Testis (tissue), 3 donors: ENCODE data around the gene GRWD1. TPM values are rescaled to one million over a fixed set of nuclear protein-coding genes. Genes with fewer than 3 reads are reported as not detected.
"Not testable (repeated sequence)": the region's sequence is repeated elsewhere in the genome, so short reads cannot be mapped to it uniquely, and the experiment has no call there.

Source experiments
- DNase-seq: peaks from one replicate; pipeline ENCODE4 v3.0.0-alpha.2; 2019
- H3K27ac ChIP-seq, 2 donors: fragments of 200-600 bp; sonication (generic); one replicate each; pipeline ENCODE4 v1.5.1; 2019
- H3K27me3 ChIP-seq: fragments of 200-600 bp; sonication (generic); one replicate; pipeline ENCODE4 v1.5.1; 2019
- H3K36me3 ChIP-seq: fragments of 200-600 bp; sonication (generic); one replicate; pipeline ENCODE4 v1.5.1; 2017; ENCODE audit warnings: low read depth; ENCODE audit errors: missing control alignments
- H3K4me1 ChIP-seq: fragments of 200-600 bp; sonication (generic); one replicate; pipeline ENCODE4 v1.5.1; 2019
- H3K4me3 ChIP-seq, 2 donors: fragments of 200-600 bp; sonication (generic); one replicate each; pipeline ENCODE4 v1.5.1; 2017 to 2019
- H3K9me3 ChIP-seq: fragments of 200-600 bp; sonication (generic); one replicate; pipeline ENCODE4 v1.5.1; 2017
- POLR2A ChIP-seq: fragments of 450-650 bp; IDR thresholded peaks from one replicate; pipeline ENCODE4 v1.6.1; 2017; ENCODE audit warnings: antibody characterized with exemption, mild to moderate bottlenecking, moderate library complexity
- WGBS, 2 donors: methylation state at CpG; one replicate each; pipeline ENCODE4 v1.1.5; 2018; 5-methylcytosine and 5-hydroxymethylcytosine counted together
- intact Hi-C: fragments of 100-400 bp; cut with DNase I; formaldehyde crosslinking; loops from one replicate; pipeline ENCODE4 v1.15.1; 2023; ENCODE audit warnings: low total_unique reads
- polyA plus RNA-seq: library from polyadenylated mRNA; stranded (reverse); fragments of 350-450 nt; fragmentation: Illumina TruSeq; extraction: RNeasy Lipid Tissue Mini Kit (QIAGEN cat#74804); gene quantifications from one replicate; pipeline ENCODE4 v1.2.3, GENCODE V29; 2014; ENCODE audit warnings: low read depth, low replicate concordance; ENCODE audit not compliant: insufficient read depth
- total RNA-seq, 2 donors: library from RNA; depleted of rRNA; stranded (reverse); fragments of >200 nt; gene quantifications; one replicate each; pipeline ENCODE4 v1.2.3, GENCODE V29; 2016
- TF ChIP-seq, protein P1 (sequence below), 3 experiments: fragments of 450-650 bp in 2 of 3; fragments of 200-600 bp in 1 of 3; sonication (generic) in 1 of 3; IDR thresholded peaks; one replicate each; pipeline ENCODE4 v1.5.1; 2016 to 2019; ENCODE audit warnings: antibody characterized with exemption in 3 of 3, mild to moderate bottlenecking in 2 of 3, moderate library complexity in 1 of 3

Gene GRWD1
- total and polyA plus RNA-seq, 3 donors from 2014 or later, result 17.8 to 35.2 (median 32.8) TPM

- H3K4me1 ChIP-seq, result peaks cover 2% of the 10 kb centered on the region
- DNase-seq, result no peak
- WGBS, 2 donors, result 95 to 96% methylated on average over 3 to 6 of the region's 6 CpGs
- intact Hi-C loops, result no loop called here
- no peaks in the 10 kb centered on the region for H3K9me3 ChIP-seq
- H3K36me3 ChIP-seq, result no peaks in the 10 kb centered on the region
- no peak for TF ChIP-seq POLR2A
- TF ChIP-seq, protein P1, sequence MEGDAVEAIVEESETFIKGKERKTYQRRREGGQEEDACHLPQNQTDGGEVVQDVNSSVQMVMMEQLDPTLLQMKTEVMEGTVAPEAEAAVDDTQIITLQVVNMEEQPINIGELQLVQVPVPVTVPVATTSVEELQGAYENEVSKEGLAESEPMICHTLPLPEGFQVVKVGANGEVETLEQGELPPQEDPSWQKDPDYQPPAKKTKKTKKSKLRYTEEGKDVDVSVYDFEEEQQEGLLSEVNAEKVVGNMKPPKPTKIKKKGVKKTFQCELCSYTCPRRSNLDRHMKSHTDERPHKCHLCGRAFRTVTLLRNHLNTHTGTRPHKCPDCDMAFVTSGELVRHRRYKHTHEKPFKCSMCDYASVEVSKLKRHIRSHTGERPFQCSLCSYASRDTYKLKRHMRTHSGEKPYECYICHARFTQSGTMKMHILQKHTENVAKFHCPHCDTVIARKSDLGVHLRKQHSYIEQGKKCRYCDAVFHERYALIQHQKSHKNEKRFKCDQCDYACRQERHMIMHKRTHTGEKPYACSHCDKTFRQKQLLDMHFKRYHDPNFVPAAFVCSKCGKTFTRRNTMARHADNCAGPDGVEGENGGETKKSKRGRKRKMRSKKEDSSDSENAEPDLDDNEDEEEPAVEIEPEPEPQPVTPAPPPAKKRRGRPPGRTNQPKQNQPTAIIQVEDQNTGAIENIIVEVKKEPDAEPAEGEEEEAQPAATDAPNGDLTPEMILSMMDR (IDR thresholded peaks at IDR 0.05), result no peak
- no peaks in the 10 kb centered on the region for H3K27me3 ChIP-seq
- H3K4me3 ChIP-seq, result no peak overlapping the region
- no peak overlapping the region for H3K27ac ChIP-seq
These were observed 41.8 kb downstream of the GRWD1 start for GRCh38 chr19:48487544-48487943.

GRCh38 chr19:48487948-48488347 lies 42.2 kb downstream of the GRWD1 start:
- 71 to 72% methylated on average over 8 of the region's 8 CpGs for WGBS, 2 donors
- Histone ChIP-seq H3K4me3 (no peak overlapping the region), H3K27me3 (no peaks in the 10 kb centered on the region), H3K4me1 (peaks cover 2% of the 10 kb centered on the region), H3K9me3 (no peaks in the 10 kb centered on the region), H3K27ac (no peak overlapping the region), H3K36me3 (no peaks in the 10 kb centered on the region)
- TF ChIP-seq, protein P1 (IDR thresholded peaks at IDR 0.05), result no peak
- TF ChIP-seq POLR2A, result no peak
- intact Hi-C loops, result no loop called here
- no peak for DNase-seq

GRCh38 chr19:48488478-48488877 lies 42.7 kb downstream of the GRWD1 start:
- WGBS, 2 donors, result 89 to 94% methylated on average over 7 of the region's 7 CpGs
- DNase-seq, result not testable (repeated sequence)

DNA sequence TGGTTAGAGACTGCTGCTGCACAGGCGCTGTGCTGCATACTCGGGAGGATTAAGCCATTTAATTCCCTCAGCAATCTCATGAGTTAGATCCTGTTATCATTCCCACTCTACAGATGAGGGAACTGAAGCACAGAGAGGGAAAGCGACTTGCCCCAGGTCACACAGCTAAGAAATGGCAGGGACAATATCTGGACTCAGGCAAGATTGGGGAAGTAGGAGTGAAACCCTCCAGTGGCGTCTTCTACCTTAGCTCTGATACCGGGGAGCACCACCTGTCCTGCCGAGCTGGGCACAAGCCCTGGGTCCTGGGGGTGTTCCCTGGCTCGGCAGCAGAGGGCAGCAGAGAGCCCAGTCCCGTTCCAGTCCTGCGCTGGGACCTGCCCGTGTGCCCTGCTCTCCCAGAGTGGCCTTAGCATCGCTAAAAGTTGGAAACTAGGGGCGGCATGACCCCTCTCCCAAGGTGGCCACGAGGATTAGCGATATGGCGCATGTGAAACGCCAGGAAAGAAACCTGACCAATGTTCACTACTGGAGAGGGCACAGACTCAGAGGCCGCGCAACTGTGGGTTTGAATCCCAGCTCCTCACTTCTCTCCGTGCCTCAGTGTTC lies 43.9 kb downstream of the GRWD1 start:
- WGBS, 2 donors, result 29 to 30% methylated on average over 7 to 19 of the region's 19 CpGs
- Histone ChIP-seq H3K9me3 (no peaks in the 10 kb centered on the region), H3K27ac (no peak overlapping the region), H3K4me1 (peaks cover 6% of the 10 kb centered on the region), H3K36me3 (no peaks in the 10 kb centered on the region), H3K27me3 (no peaks in the 10 kb centered on the region), H3K4me3 (no peak overlapping the region)
- DNase-seq, result peak; percentile 79
- intact Hi-C loops, result no loop called here
- TF ChIP-seq, protein P1 (IDR thresholded peaks at IDR 0.05), result peak; percentile 67 to 87 (median 78)
- no peak for TF ChIP-seq POLR2A

More at GRCh38 chr19:48488478-48488877, 42.7 kb downstream of the GRWD1 start:
- H3K4me1 ChIP-seq, H3K9me3 ChIP-seq, H3K36me3 ChIP-seq, intact Hi-C loops, H3K27me3 ChIP-seq, H3K4me3 ChIP-seq, H3K27ac ChIP-seq: not testable (repeated sequence)

DNA sequence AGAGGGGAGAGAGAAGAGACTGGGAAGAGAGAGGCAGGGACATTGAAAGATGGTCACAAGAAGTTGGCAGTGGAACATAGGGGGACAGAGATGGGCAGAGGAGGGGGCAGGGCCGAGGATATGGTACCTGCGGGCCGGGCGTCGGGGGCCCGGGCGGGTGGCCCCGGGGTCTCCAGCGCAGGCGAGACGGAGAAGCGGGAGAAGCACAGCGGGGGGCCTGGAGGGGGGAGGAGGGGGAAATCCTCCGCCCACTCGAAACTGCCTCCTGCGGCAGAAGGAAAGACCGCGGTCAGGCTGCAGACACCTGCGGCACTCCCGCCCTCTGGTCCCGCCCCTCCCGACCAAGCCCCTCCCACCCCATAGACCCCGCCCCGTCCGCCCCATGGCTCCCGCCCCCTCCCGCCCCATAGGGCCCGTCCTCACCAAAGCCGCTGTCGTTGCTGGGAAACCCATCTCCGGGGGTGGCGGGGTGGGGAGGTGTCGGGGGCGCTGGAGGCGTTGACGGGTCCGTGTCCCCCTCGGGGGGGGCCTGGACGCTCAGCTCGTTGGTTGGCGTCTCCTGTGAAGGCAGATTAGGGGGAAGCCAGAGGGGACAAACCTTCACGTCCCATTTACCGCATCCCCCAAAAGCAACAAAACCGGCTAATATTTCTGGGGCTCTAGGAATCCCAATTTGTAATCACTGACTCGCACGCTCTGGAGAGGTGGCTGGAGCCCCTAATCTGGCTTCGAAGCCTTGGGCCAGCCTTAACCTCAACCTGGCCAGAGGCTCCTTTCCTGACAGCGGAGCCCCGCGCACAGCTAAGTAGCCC lies 45.4 kb downstream of the GRWD1 start:
- H3K4me1 ChIP-seq, result peaks cover 6% of the 10 kb centered on the region
- no peak overlapping the region for H3K4me3 ChIP-seq
- H3K9me3 ChIP-seq, result no peaks in the 10 kb centered on the region
- DNase-seq, result no peak
- TF ChIP-seq, protein P1 (IDR thresholded peaks at IDR 0.05), result no peak
- TF ChIP-seq POLR2A, result no peak
- no peaks in the 10 kb centered on the region for H3K27me3 ChIP-seq
- intact Hi-C loops, result no loop called here
- no peak overlapping the region for H3K27ac ChIP-seq
- WGBS, 2 donors, result 4 to 14% methylated on average over 7 to 50 of the region's 50 CpGs
- no peaks in the 10 kb centered on the region for H3K36me3 ChIP-seq
